Neural crest cell (in vitro differentiated cells): ENCODE measurements around the gene SH3BP1. TPM values are rescaled to one million over a fixed set of nuclear protein-coding genes. Genes with fewer than 3 reads are reported as not detected.
A peak's percentile ranks its signal among the peaks of the same experiment; 100 is the strongest.

Source experiments
- DNase-seq: peaks from one replicate; pipeline ENCODE4 v3.0.0; 2021; ENCODE audit warnings: low read depth, mixed read lengths, low spot score
- H3K27ac Mint-ChIP-seq: one replicate; pipeline ENCODE4 v1.8.0; 2021; ENCODE audit warnings: mild to moderate bottlenecking, mixed read lengths; ENCODE audit not compliant: unreplicated experiment
- H3K27me3 Mint-ChIP-seq: 2 replicates; pipeline ENCODE4 v1.8.0; 2021; ENCODE audit warnings: low read depth, mild to moderate bottlenecking, mixed read lengths
- H3K36me3 Mint-ChIP-seq: 2 replicates; pipeline ENCODE4 v1.8.0; 2021; ENCODE audit warnings: low read depth, mild to moderate bottlenecking, mixed read lengths
- H3K4me1 Mint-ChIP-seq: 2 replicates; pipeline ENCODE4 v1.8.0; 2021; ENCODE audit warnings: mixed read lengths
- H3K4me3 Mint-ChIP-seq: one replicate; pipeline ENCODE4 v1.8.0; 2021; ENCODE audit warnings: mild to moderate bottlenecking, mixed read lengths
- H3K9me3 Mint-ChIP-seq: 2 replicates; pipeline ENCODE4 v1.8.0; 2021; ENCODE audit warnings: mixed read lengths
- CTCF ChIP-seq: fragments of 200-600 bp; sonication (generic); conservative IDR thresholded peaks from 2 replicates; pipeline ENCODE4 v1.5.0; 2021; ENCODE audit warnings: antibody characterized with exemption, mild to moderate bottlenecking
- total RNA-seq: library from RNA; stranded (reverse); gene quantifications from 2 replicates; pipeline ENCODE4 v1.2.1, GENCODE V29; 2021

SH3BP1 gene
- total RNA-seq, 1 donor from 2014 or later = 36.4 TPM

- Mint-ChIP-seq H3K4me1 (peaks cover 17% of the 10 kb centered on the region), H3K27me3 (no peaks in the 10 kb centered on the region), H3K36me3 (peaks cover 2% of the 10 kb centered on the region), H3K9me3 (no peaks in the 10 kb centered on the region), H3K4me3 (no peak overlapping the region), H3K27ac (no peak overlapping the region)
- DNase-seq = no peak
- TF ChIP-seq CTCF = peak; percentile 1
These were observed 58.0 kb downstream of the SH3BP1 start for GRCh38 chr22:37697538-37697835.

GRCh38 chr22:37701141-37701786 is 61.8 kb downstream of the SH3BP1 start:
- DNase-seq = no peak
- H3K27me3 Mint-ChIP-seq = no peaks in the 10 kb centered on the region
- H3K4me3 Mint-ChIP-seq = no peak overlapping the region
- no peaks in the 10 kb centered on the region for H3K9me3 Mint-ChIP-seq
- H3K4me1 Mint-ChIP-seq = peaks cover 11% of the 10 kb centered on the region
- no peak for TF ChIP-seq CTCF
- H3K36me3 Mint-ChIP-seq = peaks cover 3% of the 10 kb centered on the region
- no peak overlapping the region for H3K27ac Mint-ChIP-seq

- DNase-seq = no peak
- H3K4me3 Mint-ChIP-seq = no peak overlapping the region
- no peaks in the 10 kb centered on the region for H3K4me1 Mint-ChIP-seq
- no peaks in the 10 kb centered on the region for H3K27me3 Mint-ChIP-seq
- no peak overlapping the region for H3K27ac Mint-ChIP-seq
- H3K36me3 Mint-ChIP-seq = peaks cover 3% of the 10 kb centered on the region
- no peaks in the 10 kb centered on the region for H3K9me3 Mint-ChIP-seq
- TF ChIP-seq CTCF = no peak
These were observed 64.4 kb downstream of the SH3BP1 start for GRCh38 chr22:37703906-37704305.

GRCh38 chr22:37704645-37705044 is 65.2 kb downstream of the SH3BP1 start:
- Mint-ChIP-seq H3K9me3 (no peaks in the 10 kb centered on the region), H3K36me3 (peaks cover 3% of the 10 kb centered on the region), H3K27ac (no peak overlapping the region), H3K4me1 (no peaks in the 10 kb centered on the region), H3K27me3 (no peaks in the 10 kb centered on the region), H3K4me3 (no peak overlapping the region)
- TF ChIP-seq CTCF = no peak
- no peak for DNase-seq

GRCh38 chr22:37705205-37705604 is 65.7 kb downstream of the SH3BP1 start:
- H3K4me1 Mint-ChIP-seq = no peaks in the 10 kb centered on the region
- H3K36me3 Mint-ChIP-seq = peaks cover 3% of the 10 kb centered on the region
- no peak overlapping the region for H3K4me3 Mint-ChIP-seq
- H3K9me3 Mint-ChIP-seq = no peaks in the 10 kb centered on the region
- TF ChIP-seq CTCF = no peak
- H3K27ac Mint-ChIP-seq = no peak overlapping the region
- DNase-seq = no peak
- no peaks in the 10 kb centered on the region for H3K27me3 Mint-ChIP-seq

Other genes with a start within 250 kb of the SH3BP1 start
- 0.09 and 0.27 TPM in 2 replicates for gene ELFN2, start 212.2 kb upstream of the SH3BP1 start, total RNA-seq
- 3.2 and 4.7 TPM in 2 replicates for gene MFNG, start 153.3 kb upstream of the SH3BP1 start, total RNA-seq
- 7.0 and 7.3 TPM in 2 replicates for gene CARD10, start 120.3 kb upstream of the SH3BP1 start, total RNA-seq
- gene CDC42EP1, start 79.2 kb upstream of the SH3BP1 start, total RNA-seq = 22.6 and 26.1 TPM in 2 replicates
- gene LGALS2, start 59.6 kb upstream of the SH3BP1 start, total RNA-seq = not detected in 2 replicates
- gene GGA1, start 30.8 kb upstream of the SH3BP1 start, total RNA-seq = 85.1 and 88.6 TPM in 2 replicates
- gene PDXP, start 19.1 kb downstream of the SH3BP1 start, total RNA-seq = 51.5 and 55.3 TPM in 2 replicates
- gene LGALS1, start 36.0 kb downstream of the SH3BP1 start, total RNA-seq = 16.1 and 21.0 TPM in 2 replicates
- 43.3 and 44.5 TPM in 2 replicates for gene NOL12, start 46.7 kb downstream of the SH3BP1 start, total RNA-seq
- gene TRIOBP, start 57.4 kb downstream of the SH3BP1 start, total RNA-seq = 45.8 and 53.2 TPM in 2 replicates
- gene GCAT, start 168.3 kb downstream of the SH3BP1 start, total RNA-seq = 53.1 and 55.8 TPM in 2 replicates
- gene GALR3, start 183.7 kb downstream of the SH3BP1 start, total RNA-seq = 0.49 TPM in 1 of 2 replicates, not detected in the other
- gene ANKRD54, start 204.7 kb downstream of the SH3BP1 start, total RNA-seq = 31.3 and 31.7 TPM in 2 replicates
- 725 and 748 TPM in 2 replicates for gene EIF3L, start 209.8 kb downstream of the SH3BP1 start, total RNA-seq